ENCODE data around the gene ZNF326.

GRCh38 chr1:89945852-89946476 is 48.9 kb upstream of the ZNF326 start:
- TF ChIP-seq POLR2A (IDR thresholded peaks at IDR 0.05; ENCODE audit: low read length): no peak
- no peak for TF ChIP-seq GATA1 (IDR thresholded peaks at IDR 0.05; ENCODE audit: low read depth, low read length)
